HG03103 (cell line): Measurements from ENCODE around the gene SOD1.

Experiments
- ATAC-seq: cut with Tn5 transposase; IDR thresholded peaks from one replicate; pipeline ENCODE4 v1.9.1; 2021; ENCODE audit warnings: low read depth; ENCODE audit not compliant: unreplicated experiment

SOD1 gene

DNA sequence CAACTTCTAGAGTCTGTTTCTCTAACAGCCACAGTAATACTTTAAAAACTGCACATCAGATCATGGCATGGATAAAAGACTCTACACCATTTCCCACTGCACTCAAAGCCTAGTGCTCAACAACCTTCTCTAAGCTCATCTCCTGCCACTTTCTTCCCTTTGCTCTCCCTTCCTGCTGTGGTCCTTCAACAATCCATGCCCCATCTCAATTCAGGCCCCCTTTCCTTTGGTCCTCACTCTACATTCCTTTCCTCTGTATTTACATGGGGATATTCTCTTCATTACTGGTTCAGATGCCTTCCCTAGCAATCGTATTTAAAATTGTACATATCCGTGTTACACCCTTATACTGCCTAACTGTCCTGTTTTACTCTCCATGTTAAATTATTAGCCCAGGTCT lies 19.0 kb downstream of the SOD1 start:
- ATAC-seq: no peak

DNA sequence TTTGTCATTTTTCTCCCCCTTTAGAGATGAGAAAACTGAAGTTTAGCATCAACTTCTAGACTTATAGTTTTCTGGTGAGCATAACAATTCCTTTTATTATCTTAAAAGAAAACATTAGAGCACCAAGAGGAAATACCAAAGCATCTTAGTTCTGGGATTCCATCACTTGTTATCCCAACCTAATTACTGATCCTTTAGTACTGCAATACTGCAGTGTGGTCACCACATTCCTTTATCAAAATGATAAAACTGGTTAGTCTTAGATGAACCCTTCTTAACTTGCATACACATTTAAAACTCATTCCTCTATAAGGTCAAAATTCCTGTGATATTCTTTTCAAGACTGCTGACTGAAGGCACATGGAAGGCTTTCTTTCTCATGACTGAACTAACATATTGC lies 23.1 kb downstream of the SOD1 start:
- ATAC-seq: no peak

DNA sequence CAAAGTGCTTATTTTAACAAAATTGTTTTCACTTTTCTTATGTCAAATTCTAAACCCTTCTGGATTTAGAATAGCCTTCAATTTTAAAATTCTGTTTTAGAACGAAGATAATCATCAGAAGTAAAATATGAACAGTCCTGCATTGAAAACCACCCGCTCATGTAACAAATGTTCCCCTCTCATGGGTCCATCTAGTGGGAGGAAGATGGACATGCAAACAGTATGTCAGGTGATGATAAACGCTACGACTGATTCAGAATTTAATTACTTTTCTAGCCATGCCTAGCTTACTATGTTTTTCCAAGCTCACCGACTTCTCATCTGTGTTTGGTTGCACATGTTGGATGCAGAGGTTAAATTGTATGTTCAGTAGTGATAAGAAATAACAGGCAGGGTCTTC lies 23.5 kb downstream of the SOD1 start:
- no peak for ATAC-seq

DNA sequence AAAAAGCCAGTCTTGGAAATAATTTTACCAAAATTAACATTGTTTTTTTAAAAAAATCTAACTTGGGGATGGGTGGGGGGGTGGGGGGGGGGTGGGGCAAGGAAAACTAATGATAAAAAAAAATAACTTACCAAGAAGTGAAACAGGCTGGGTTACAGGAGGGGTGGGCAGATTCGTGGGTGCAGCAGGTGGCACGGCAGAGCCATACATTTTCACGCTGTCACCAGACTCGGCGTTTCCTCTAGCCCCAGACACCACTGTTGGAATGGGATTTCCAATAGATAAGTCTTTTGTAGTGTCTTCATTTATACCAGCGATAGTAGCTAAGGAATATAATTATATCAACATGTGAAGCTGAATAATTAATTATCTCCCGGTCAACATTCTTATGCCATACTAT lies 25.4 kb downstream of the SOD1 start:
- no peak for ATAC-seq

DNA sequence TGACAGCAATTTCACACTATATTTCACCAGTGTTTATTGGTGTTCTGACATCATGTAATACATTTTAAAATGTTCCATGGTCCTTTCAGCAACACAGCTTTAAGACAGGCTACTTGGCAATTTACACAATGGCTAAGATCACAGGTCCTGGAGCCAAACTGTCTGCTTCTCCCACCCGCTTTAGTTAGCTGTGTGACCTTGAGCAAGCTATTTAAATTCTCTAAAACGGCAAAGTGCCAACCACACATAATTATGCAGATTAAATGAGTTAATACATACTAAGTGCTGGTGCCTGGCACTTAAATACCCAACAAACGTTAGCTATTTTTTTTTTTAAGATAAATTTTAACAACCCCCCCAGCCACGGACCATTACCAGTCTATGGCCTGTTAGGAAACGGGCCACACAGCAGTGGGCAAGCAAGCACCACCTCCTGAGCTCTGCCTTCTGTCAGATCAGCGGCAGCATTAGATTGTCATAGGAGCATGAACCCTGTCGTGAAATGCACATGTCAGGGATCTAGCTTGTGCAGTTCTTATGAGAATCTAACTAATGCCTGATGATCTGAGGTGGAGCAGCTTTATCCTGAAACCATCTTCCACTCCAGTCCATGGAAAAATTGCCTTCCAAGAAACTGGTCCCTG lies 26.9 kb downstream of the SOD1 start:
- ATAC-seq: no peak

DNA sequence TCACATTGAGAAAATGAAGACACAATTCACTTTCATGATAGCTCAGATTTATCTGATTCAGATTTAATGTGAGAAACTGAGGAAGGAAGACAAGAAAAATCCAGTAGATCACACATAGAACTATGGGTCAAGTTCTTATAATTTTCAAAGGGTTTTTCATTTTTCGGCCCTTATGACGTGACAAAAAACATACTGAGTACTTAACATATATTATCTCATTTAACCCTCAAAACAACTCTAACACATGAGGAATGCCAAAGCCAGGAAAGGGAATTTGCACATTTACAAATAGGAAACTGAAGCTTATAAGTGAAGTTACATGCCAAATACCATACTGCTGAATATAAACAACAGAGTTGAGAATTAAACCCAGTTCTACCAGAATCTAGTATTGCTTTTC lies 27.6 kb downstream of the SOD1 start:
- no peak for ATAC-seq

DNA sequence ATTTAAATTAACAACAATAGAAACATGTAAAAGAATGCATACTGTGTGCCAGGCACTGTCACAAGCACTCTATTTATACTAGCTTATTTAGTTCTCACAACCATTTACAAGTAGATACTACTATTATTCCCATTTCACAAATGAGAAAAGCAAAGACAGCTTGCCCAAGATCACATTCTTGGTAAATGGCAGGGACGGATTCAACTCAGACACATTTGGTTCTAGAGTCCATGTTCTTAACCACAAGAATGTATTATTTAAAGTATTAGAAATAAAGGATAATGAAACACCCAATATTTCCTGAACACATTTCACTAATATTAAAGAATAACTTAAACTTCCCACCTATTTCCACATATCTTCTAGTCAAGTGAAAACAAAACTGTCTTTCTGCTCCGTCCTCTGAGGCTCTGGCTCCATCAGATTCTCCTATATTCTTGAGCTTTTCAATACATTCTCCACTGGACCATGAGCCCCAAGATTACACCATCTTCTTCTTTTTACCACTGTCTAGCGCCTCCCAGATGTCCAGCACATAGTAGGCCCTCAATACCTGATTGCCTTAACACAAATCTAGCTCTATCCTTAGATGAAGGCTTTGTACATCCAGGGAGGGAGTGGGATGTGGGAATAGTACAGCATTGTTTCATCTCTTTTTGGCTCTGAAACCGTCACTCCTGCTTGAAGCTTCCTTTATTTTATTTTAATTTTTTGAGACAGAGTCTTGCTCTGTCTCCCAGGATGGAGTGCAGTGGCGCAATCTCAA lies 29.3 kb downstream of the SOD1 start:
- no peak for ATAC-seq

DNA sequence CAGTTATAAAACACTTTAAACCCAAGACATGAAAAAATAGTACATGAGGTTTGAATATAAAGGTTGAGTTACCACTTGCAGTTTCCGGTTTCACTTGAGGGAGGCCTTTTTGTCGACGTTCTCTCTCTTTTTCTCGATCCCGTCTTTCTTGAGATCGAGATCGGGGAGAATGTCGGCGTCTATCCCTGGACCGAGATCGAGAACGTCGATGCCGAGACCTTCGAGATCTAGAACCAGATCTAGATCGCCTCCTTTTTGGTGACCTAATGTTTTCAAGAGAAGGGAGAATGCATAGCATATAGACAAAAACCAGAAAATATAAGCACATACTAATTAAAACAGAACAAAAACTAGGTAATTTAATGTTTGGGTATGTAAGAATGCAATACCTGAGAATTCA lies 33.7 kb downstream of the SOD1 start:
- no peak for ATAC-seq

DNA sequence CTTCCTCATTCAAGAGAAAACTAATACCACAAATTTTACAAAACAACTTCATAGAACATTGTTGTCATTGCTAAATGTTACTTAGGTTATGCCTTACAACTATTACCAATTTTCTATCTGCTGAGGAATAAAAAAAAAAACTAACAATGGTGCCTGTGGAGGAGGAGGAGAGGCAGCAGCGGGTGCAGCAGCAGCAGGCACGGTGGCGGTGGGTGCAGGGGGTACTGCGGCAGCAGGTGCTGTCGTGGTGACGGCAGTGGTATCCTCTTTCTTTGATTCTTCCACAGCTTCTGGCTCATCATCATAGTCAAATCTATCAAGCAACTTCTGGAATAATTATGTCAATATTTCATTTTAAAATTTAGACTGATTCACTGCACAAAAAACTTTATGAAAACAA lies 36.9 kb downstream of the SOD1 start:
- ATAC-seq: no peak

DNA sequence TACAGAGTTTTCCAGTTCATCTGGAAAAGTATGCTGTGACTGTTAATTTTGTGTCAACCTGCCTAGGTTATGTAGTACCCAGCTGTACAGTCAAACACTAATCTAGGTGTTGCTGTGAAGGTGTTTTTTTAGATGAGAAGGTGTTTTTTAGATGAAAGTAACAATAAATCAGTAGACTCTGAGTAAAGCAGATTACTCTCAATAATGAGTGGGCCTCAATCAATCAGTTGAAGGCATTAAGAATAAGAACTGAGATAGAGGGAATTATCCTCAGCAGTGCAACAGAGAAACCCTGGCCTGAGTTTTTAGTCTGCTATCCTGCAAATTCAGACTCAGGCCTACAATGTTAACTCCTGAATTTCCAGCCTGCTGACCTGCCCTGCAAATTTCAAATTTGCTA lies 39.0 kb downstream of the SOD1 start:
- ATAC-seq: no peak

DNA sequence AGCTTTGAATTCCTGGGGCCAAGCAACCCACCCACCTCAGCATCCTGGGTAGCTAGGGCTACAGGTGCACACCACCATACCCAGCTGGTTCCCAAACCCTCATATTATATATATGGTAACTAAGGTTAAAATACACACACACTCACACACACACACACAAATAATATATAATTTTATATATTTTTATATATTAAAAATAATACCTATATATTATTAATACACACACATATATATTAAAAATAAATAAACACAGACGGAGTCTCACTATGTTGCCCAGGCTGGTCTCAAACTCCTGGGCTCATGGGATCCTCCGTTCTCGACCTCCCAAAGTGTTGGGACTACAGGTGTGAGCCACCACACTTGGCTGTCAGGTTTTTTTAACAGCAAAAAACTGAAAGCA lies 40.5 kb downstream of the SOD1 start:
- ATAC-seq: no peak

DNA sequence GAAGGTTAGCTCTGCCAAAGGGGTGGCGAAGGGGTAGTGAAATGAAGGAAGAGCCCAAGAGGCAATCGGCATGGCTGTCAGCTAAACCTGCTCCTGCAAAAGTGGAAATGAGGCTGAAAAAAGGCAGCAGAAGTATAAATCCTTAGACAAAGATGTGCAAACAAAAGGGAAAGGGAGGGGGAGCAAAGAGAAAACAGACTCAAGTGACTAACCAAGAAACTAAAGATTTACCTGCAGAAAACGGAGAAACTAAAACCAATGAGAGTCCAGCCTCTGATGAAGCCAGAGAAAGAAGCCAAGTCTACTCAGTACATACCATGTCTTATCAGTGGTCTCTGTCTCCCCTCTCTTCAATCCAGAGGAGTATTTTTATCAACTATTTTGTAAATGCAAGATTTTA lies 47.1 kb downstream of the SOD1 start:
- ATAC-seq: no peak

DNA sequence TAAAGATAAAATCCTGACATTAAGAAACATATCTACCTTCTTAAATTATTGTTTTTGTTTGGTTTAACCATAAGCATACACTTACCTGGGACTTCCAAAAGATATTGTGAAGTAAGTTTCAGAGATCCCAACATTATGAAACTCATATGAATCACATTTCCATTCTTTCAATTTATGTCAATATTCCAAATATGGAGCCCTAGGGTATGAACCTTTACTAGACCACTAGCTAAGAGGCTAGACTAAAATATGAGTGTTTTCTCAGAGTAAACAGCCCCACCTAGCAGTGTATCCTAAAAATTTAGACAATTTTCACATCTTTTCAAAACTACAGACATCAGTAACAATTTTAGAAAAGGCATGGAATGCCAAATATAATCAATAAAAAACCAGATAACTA lies 48.0 kb downstream of the SOD1 start:
- ATAC-seq: no peak

DNA sequence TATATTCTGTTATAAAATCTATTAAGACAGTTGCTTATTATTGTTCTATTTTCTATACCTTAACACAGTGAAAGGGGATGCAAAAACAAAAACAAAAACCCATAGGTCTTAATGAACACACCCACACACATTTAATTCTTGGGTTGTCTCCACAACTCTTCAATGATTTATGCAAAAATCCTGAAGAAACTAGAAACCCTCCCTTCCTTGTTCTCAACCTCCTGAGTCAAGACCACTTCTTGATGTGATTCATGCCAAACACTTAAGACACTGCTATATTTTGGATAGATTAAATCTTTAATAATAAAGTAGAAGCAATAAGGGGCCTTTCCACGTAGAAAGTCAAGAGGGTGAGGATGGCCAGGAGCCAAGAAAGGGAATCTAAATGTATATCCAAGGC lies 49.0 kb downstream of the SOD1 start:
- no peak for ATAC-seq

DNA sequence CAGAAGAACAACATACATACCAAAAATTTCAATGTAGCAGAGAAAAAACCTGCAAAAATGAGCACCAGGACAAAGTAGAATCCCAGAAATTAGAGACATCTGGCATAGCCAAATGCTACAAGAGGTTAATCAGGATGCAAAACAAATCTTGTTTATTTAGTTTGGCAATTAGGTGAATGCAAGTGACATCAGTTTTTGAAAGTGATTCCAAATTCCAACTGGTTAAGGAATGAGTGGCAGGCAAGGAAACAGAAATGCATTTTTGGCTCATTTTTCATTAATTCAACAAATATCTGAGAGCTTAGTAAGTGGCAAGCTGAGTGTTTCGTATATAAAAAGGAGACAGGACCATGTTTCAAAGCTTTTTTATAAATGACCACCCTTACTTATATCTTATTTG lies 51.1 kb downstream of the SOD1 start:
- ATAC-seq: no peak

DNA sequence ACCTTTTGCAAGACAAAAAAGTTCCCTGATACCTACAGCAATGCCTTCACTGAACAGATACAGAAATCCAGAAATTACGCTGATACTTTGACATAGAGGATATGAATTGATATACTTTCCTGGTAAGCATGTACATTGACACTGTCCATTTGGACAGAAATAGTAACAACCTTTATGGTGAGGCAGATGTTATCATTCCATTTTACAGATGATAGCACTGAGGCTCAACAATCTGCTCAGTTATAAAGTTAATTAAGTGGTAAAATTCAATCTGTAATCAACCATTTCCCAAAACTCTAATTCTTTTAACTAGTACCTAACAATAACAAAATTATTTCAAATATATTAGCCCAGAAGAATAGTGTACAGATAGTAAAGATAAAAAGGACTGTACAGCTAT lies 51.8 kb downstream of the SOD1 start:
- ATAC-seq: no peak

DNA sequence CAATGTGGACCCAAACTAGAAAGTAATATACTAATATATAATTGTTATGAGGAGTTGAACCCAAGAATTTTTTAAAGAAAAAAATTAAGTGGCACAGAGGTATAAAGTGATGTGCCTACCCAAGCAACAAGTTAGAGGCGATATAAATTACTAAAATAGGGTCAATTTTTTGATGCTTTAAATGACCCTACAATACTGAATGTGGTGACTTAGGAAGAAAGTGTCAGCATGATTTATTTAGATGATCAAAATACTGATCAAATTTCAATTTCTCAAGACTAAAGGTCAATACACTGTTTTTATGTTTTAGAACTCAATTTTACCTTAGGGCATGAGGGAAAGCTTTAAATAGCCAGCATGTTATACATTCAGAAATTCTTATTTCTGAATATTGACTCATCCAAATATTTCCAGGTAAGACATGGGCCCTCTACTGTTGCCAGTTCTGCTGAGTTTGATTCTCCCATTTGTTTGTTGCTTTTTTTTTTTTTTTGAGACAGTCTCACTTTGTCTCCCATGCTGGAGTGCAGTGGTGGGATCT lies 52.3 kb downstream of the SOD1 start:
- ATAC-seq: no peak

DNA sequence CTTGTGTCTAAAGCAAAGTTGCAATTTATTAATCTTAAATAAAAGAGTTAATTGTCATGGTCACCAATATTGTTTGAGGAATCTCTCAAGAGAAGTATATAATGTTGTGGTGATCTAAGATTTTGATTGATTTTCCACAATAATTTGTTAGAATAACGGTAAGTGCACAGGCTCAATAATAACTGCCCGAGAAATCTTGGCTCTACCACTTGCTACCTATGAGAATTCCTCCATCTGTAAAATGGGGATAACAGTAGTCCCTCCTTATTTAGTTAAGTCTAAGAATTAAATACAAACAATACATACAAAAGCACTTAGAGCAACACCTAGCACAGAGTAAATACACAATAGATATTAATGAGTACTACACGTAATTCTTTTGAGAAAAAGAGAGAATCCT lies 53.6 kb downstream of the SOD1 start:
- ATAC-seq: no peak

DNA sequence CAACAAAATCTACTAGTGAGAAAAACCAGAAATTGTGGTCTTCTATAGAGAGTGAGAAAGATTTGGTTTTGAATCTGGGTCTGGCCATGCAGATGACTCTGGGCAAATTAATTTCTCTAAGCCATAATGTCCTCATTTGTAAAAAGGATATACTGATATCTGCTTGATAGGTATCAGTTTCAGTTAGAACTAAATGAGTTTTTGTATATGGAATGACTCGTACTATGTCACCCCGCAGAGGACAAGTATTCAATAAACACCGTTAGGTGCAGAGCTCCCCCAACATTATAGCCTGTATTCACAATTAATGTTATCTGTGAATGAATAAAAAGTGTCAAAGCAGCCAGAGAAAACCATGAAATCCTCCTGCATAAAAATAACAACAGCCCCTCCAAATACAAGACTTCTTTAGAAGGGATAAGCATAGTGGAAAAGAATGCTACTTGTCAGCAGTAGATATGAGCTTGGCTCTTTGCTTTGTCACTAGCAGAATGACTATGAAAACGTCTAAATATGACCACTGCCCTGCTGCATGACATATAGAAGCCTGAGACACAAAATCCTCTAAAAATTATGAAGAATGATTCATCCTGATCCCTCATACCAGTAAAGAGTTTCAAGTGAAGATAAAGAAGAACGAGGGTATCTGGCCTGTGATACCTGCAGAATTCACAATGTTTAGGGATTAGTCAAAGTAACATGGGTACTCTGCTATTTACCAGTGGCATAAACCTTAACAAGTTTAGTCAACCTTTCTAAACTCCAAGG lies 54.7 kb downstream of the SOD1 start:
- peak; percentile 44 for ATAC-seq

DNA sequence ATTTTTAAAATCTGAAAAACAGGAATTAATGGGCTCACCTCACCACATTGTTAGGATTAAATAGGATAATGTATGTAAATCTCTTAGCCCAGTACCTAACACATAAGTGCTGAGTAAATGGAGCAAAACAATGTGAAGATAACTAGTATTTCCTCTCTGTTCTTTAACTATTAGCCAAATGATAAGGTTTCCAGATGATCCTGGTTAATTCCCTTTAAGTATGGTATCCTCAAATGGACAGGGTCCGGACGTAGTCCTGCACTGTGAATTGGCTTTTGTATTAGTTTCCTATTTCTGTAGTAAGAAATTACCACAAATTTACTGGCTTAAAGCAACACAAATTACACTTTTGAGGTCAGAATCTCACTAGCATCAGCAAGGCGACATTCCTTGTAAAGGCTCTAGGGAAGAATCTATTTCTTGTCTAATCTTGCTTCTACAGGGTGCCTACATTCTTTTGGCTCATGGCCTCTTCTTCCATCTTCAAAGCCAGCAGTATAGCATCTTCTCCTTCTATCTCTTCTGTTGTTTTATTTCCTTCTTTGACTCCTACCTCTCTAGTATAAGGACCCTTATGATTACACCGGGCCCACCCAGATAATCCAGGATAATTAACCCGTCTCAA lies 55.4 kb downstream of the SOD1 start:
- no peak for ATAC-seq

DNA sequence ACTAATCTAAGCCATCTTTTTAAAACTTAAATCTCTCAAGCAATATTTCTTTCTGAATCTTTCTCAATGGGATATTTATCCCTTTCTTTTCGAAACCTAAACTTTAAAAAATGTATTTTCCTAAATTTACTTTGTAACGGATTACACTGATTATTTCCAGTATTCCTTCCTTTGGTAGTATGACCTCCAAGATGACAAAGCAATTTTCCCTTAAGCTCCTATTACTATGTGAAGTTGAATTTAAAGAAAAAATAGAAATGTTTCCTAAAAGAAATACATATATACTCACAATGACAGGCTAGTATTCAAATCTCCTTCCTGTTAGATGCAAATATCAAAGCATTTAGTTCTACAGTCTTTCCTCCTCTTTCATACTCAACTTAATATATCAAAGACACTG lies 56.6 kb downstream of the SOD1 start:
- ATAC-seq: no peak
